CD4-positive, alpha-beta T cell treated with Interleukin-2 at 100 ng/mL for 4 hours (primary cell): Measurements from ENCODE around the gene NAP1L4.
"Not testable (repeated sequence)": the region's sequence is repeated elsewhere in the genome, so short reads cannot be mapped to it uniquely, and the experiment has no call there.

Source experiments
- DNase-seq: peaks from one replicate; pipeline ENCODE4 v3.0.0-alpha.2; 2020; ENCODE audit warnings: low spot score

The NAP1L4 gene

DNA sequence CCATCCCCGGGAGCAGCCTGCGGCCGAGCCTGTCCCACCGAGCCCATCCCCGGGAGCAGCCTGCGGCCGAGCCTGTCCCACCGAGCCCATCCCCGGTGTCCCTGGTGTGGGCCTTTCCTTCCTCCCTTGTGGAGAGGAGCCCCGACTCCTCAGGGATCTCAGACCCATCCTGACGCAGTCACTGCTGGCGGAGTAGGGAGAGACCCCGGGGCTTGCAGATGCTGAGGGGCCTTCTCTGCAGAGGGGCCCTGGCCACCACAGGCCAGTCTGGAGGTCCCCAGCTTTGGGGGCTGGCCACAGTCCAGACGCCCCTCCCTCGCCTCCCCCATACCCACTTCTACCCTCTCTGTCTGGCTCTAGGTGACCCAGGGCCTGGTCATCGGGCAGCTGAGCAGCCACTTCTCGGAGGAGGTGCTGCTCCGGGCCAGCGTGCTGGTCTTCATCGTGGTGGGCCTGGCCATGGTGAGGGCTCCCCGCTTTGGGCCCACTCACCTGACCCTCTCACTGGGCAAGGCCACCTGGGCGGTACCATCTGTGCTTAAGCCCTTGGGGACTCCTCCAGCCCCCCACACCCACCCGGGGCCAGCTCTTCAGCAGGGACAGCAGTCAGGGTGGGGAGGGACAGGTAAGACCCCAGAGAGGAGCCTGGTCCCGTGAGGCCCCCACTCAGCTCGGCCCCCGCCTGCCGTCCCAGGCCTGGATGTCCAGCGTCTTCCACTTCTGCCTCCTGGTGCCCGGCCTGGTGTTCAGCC lies 70.2 kb downstream of the NAP1L4 start:
- no peak for DNase-seq

DNA sequence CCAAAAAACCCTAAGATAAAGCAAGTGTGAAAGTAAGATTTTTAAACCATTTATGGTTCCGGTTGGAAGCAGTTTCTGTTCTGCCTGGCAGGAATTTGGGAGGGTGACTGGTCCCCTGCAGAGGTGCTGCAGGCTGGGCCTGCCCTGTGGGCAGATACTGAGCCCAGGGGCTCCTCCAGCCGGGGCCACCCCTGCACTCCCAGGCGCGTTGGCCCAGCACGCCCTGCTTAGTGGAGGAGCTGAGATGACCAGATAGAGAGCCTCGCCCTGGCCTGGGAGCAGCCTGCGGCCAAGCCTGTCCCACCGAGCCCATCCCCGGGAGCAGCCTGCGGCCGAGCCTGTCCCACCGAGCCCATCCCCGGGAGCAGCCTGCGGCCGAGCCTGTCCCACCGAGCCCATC lies 70.9 kb downstream of the NAP1L4 start:
- no peak for DNase-seq

GRCh38 chr11:2920343-2920742 lies 71.8 kb downstream of the NAP1L4 start:
- DNase-seq: no peak

- DNase-seq: no peak
Observed at GRCh38 chr11:2919837-2920236, 72.3 kb downstream of the NAP1L4 start.

- DNase-seq: no peak
Observed at GRCh38 chr11:2919188-2919587, 72.9 kb downstream of the NAP1L4 start.

DNA sequence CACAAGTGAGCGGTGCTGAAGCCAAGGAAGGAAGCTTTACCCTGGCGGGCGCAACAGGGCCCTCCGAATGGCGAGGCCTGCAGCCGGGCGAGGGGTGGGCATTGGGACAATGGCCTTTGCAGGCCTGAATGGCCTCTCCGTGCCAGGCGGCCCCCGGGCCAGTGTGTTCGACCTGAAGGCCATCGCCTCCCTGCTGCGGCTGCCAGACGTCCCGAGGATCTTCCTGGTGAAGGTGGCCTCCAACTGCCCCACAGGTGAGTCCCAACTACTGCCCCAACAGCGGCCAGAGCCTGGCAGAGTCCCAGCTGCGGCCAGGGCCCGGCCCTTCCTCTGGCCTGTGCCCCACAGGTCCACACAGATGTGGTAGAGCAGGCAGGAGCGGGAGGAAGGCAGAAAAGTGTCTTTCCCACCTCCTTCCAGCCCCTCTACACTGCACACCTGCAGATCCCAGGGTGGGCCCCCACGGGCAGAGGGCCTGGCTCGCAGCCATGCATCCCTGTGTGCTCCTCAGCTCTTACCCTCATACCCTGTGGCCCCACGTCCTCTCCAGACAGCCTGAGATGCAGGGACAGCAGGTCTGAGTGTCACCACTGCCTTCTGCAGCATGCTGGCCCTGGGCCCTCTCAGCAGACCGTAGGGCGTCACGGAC lies 74.2 kb downstream of the NAP1L4 start:
- no peak for DNase-seq

- DNase-seq: no peak
Observed at GRCh38 chr11:2916892-2917645, 75.1 kb downstream of the NAP1L4 start.

- DNase-seq: no peak
Observed at GRCh38 chr11:2916114-2916891, 75.8 kb downstream of the NAP1L4 start.

DNA sequence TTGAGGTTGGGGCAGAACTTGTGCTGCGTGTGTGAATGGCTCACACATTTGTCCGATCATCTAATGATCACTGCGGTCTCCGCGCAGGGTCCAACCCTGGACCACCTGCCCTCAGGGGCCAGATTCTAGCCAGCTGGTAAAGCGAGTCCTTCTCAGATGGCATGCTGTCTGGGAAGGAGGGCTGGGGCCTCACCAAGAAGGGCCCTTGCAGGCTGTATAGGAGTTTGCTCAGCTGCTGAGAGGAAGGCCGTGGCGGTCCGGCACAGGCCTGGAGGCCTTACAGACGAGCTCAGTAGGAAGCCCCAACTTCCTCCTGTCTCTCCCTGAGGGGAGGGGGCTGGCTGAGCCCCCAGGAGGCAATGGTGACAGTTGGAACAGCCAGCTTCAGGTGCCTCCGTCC lies 76.7 kb downstream of the NAP1L4 start:
- no peak for DNase-seq

DNA sequence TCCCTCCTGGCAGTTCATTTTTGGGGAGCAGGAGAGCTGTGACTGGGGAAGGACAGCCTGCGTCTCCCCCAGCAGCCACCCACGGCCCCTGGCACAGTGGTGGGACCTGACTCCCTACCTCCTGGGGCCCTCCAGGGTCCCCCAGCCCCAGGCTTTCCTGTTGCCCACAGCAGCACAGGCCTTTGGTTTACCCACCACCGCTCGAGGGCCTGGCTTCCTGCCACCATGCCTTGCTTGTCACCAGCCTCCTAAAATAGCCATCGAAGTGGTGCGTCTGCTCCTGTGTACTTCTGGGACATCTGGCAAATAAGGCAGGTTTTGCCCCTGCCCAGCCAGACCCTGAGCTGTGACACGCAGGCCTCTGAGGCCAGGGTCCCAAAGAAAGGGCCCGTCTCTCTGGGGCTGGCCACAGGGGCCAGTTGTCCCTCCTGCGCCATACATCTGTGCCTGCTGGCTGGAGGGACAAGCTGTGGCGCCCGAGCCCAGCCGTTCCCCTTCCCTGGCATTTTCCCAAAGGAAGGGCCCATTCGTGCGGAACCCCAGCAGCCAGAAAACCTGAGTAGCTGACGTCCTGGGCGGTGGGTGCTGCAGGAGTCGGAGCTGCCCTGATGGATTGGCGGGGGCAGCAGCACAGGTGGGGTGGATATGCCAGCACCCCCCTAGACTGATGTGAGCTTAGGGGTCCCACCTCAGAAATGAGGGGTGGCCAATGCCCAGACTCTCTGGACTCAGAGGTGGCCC lies 77.5 kb downstream of the NAP1L4 start:
- DNase-seq: no peak

GRCh38 chr11:2913776-2914175 lies 78.4 kb downstream of the NAP1L4 start:
- DNase-seq: no peak

- DNase-seq: no peak
Observed at GRCh38 chr11:2913019-2913431, 79.1 kb downstream of the NAP1L4 start.

DNA sequence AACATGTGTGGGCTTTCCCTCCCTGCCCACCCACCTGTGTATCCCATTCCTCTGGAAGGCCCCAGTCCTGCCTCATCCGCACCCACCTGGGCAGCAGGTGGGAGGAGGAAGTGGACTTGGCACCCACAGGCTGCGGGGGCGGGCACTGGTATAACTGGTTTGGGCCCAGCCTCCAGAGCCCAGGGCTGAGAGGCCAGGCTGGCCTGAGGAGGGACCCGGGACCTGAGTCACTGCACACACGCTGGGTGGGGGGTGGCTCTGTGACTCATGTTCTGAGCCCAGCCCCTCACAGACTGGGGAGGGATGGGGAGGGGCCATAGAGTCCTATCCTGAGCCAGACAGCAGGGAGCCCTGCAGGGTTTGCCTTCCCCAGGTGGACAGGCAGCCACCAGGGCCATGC lies 79.6 kb downstream of the NAP1L4 start:
- no peak for DNase-seq

GRCh38 chr11:2911785-2912391 lies 80.2 kb downstream of the NAP1L4 start:
- DNase-seq: no peak

DNA sequence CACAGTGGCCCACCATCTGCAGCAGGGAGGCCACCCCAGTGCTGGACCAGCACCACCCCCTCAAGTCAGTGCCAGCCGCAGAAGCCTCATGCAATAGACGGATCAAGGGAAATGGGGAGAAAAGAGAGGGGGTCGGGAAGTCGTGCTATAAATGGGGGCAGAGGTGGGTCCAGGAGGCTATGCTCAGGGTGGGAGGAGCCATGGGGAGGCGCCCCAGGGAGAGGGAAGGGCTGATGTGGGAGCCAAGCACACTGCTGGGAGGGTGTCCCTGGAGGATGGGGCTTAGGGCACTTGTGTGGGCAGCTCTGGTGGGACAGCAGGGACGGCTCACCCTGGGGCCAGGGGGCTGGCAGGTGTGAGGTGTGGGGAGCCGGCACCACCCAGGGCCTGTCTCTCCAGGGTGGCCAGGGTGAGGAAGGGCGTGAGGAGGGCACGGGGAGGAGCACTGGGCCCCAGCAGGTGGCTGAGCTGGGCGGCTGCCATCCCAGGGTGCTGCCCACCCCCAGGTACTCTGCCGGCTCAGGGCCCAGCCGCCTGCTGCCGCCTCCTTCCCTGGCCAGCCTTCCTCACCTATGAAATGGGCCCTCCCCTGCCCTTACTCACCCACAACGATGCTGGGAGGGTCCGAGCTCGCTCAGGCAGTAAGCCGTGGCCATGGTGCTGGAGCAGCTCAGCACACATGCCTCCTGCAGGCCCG lies 80.9 kb downstream of the NAP1L4 start:
- no peak for DNase-seq

- DNase-seq: no peak
Observed at GRCh38 chr11:2910401-2910955, 81.7 kb downstream of the NAP1L4 start.

- no peak for DNase-seq
Observed at GRCh38 chr11:2909133-2909902, 82.8 kb downstream of the NAP1L4 start.

DNA sequence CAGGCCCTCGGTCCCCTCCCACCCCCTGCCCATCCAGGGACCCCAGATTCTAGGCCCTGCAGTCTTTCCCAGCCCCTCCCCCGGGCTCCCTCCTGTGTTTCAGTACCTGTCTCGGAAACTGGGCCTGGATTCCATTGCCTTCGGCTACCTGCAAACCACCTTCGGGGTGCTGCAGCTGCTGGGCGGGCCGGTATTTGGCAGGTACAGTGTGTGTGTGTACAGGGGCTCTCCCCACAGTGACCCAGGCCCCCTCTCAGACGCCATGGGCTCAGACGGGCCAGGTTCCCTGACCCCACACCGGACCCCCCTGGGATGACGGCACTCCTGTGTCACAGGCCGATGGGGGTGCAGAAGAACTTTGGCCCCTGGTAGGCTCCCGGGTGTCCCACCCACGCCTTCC lies 84.0 kb downstream of the NAP1L4 start:
- DNase-seq: no peak

DNA sequence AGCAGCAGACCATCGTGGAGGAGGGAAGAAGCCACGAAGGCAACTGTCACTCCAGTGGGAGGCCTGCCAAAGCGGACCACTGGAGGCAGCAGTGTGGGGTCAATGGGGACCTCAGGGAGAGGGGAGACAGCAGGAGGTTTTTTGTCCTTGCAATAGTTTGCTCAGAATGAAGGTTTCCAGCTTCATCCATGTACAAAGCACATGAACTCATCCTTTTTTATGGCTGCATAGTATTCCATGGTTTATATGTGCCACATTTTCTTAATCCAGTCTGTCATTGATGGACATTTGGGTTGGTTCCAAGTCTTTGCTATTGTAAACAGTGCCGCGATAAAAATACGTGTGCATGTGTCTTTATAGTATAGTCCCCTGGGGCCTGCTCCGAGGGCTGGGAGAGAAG lies 86.8 kb downstream of the NAP1L4 start:
- not testable (repeated sequence) for DNase-seq
